ENCODE measurements around the gene CACNA1B.
"Not testable (repeated sequence)": the region's sequence is repeated elsewhere in the genome, so short reads cannot be mapped to it uniquely, and the experiment has no call there.

The CACNA1B gene

DNA sequence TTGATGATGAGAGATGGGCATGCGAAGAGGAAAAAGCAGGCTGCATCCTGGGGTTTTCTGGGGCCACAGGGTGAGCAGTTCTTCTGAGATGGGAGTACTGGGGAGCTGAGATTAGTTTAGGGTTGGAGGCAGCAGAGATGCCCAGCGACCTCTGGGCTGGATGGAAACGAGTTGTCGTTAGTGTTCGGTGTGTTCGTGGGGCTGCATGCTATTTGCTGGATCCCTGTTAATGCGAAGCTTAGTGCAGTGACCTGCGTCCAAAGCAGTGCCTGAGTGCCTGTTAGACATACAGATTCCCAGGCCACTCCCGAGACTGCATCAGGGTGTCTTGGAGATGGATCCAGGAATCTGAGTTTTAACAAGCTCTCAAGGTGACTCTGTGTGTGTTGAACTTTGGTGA, 201.3 kb downstream of the CACNA1B start:
- no peak for DNase-seq

DNA sequence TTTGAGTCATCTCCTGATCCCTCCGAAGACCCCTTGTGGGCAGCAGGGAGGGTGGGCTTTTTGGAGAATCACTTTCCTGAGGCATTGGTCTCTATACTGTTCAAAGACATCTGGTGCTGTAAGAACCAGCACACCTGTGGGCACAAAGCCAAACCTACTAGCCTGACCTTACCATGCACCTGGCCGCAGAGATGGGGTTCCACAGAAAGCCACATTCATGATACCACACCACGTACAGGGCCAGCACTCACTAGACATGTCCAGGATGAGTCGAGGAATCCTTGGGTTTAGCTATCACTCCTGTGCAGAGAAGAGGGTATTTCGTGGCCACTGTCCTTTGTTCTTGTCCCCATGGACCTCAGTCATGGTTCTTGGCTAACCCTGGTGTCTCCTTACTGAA, 203.4 kb downstream of the CACNA1B start:
- DNase-seq = no peak

DNA sequence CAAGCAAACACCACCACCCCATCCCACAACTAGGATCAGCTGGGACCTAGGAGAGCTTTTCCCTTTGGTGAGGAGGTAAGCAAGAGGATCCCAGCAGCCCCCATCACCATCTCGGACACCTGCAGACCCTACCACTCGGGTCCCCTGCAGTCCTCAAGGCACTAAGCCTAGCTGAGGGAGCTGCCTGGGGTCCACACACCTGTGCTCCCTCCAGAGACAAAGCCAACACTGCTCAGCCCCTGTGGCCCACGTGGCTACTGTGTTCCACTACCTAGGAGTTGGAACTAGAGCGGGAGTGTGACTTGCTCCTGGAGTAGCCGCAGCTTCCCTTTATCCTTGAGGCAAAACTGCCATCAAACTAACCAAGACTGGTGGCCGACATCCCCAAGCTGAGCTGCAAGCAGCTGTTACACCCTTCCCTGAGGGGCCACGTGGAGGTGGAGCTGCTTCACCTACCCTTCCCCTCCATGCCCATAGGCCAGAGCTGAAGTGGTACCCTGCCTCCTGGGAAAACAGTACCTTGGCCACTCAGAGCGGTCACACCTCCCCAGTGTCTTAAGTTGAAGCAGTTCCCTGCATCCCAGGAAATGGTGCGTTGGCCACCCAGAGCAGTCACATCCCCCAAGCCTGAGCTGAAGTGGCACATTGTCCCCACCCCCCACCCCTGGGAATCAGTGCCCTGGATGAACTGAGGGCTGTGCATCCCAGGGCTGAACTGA, 205.5 kb downstream of the CACNA1B start:
- DNase-seq = no peak

DNA sequence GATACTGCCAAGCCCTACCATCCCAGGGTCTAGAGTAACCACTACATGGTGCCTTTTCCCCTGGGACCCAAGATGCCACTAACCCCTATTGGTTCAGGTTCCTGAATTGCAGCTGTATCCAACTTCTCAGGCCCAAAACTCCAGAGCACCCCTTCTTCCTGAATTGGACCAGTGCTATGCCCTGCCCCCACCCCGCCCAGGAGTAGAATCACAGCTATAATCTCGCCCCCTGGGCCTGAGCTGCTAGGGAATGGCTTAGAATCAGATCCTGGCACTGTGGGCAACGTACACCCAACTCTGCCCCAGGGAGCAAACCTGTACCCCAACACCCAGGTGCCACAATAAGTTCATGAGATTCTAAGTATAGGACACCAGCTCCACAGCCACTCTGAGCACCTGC, 206.3 kb downstream of the CACNA1B start:
- DNase-seq = no peak

DNA sequence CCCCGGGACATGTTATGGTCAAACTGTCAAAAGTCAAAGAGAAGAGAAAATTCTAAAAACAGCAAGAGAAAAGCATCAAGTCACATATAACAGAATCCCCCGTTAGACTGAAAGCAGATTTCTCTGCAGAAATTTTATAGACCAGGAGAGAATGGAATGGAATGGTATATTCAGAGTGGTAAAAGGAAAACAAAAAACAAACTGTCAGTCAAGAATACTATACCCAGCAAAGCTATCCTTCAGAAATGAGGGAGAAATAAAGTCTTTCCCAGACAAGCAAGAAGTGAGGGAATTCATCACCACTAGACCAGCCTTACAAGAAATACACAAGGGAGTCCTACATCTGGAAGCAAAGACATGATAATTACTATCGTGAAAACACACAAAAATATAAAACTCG, 208.0 kb downstream of the CACNA1B start:
- DNase-seq = no peak

DNA sequence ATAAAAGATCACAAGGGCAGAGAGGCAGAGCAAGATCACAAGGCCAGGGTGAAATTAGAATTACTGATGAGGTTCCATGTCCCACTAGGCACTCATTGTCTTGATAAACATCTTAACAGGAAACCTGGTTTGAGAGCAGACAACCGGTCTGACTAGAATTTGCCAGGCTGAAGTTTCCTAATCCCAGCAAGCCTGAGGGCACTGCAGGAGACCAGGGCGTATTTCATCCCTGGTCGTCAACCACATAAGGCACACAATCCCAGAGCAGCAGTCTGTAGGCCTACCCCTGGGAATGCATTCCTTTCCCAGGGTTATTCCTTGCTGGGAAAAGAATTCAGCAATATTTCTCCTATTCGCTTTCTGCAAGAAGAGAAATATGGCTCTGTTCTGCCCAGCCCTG, 214.5 kb downstream of the CACNA1B start:
- DNase-seq = not testable (repeated sequence)

DNA sequence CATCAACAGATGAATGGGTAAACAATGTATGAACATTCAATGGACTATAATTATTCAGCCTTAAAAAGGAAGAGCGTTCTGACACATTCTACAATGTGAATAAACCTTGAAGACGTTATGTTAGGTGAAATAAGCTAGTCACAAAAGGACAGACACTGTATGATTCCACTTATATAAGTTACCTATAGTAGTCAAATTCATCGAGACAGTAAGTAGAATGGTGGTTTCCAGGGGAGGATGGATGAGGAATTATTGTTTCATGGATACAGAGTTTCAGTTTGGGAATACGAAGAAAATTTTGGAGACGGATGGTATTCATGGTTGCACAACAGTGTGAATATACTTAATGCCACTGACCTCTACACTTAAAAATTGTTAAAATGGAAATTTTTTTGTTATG, 216.4 kb downstream of the CACNA1B start:
- no peak for DNase-seq

DNA sequence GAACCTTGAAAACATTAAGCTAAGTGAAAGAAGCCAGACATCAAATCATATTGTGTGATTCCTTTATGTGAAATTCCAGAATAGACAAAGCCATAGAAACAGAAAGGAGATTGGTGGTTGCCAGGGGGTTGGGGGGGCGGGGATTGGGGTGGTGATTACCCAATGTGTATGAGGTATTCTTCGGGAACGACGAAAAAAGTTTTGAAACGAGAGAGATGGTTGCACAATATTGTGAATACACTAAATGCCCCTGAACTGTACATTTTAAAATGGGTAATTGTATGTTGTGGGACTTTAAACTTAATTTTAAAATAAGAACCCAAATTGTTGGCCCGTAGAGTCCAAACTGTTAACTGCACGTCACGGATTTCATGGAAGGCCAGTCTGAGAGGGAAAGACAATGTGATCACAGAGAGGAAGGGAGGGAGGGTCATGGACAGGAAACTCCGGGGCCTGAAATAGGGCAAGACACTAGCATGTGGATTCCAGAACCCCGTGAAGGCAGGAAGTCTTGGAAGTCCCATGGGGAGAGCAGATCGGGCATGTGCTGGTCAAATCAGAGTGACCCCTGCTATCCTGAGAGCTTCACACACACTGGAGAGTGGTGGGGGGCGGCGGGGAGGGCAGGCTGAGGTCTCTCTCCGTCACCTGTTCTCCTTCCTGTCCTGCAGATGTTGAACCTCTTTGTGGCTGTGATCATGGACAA, 218.4 kb downstream of the CACNA1B start:
- DNase-seq = no peak

DNA sequence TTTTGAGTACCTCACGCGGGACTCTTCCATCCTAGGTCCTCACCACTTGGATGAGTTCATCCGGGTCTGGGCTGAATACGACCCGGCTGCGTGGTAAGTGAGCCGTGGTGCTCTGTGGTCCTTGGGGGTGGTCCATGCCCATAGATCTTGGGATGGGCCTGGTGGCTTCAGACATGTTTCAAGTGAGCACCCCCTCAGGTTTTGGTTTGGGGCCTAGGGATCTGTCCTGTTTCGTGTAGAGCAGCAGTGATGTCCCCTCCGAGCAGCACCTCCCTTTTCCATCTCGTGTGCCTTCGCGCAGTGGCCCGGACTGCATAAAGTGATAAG, 218.9 kb downstream of the CACNA1B start:
- no peak for DNase-seq

DNA sequence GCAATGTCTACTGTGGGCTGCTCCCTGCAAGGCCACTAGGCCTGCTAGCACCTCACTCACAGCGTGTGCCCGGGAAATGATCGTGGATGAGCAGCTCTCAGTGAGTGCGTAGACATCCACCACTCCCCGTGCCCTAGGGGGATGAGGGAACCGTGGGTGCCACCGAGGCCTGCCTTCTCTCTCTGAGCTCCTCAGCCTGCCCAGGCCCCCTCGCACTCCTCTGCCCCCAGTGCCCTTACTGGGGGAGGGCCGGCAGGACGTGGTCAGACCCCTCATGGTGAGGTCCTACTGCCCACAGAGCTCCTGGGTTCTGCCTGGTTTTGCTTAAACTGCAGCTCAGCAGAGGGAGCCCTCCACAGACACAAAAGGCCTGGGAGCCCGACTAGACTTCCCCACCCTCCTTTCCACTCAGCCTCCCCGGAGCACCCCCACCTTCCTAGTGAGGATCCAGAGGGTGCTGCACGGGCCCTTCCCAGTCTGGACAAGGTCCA, 220.0 kb downstream of the CACNA1B start:
- no peak for DNase-seq

DNA sequence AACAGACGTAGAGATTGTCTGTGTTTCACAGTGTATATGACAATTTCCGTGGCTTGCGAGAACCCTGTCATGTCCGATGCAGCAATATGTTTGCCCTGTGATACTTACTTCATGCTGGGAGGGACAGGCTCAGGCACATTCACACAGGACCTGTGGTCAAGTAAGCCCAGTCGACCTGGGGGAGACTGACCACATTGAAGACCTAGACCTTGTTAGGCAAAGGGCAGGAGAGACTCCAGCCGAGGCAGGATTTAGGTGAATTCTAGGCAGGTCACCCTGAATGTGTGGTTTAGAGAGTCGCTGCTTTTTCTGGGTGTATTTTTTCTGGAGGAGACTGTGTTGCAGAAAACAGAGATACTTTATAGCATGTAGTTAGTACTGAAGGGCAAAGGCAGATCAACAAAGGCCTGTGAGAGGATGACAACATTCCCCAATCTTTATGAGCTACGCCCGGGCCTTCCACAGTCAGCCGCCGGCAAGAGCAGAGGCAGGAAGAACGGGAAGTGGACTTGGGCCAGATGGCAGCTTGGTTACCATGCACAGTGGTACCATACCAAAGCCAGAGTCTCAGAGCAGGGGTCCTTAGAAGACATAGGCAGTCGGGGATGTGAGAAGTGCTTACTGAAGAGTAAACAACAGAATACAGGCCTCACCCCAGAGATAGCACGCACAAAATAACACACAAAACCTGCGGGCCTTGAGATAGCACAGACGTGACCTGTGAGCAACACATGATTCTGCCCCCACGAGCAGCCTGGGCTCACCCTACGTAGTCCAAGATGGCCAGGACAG, 220.7 kb downstream of the CACNA1B start:
- no peak for DNase-seq

DNA sequence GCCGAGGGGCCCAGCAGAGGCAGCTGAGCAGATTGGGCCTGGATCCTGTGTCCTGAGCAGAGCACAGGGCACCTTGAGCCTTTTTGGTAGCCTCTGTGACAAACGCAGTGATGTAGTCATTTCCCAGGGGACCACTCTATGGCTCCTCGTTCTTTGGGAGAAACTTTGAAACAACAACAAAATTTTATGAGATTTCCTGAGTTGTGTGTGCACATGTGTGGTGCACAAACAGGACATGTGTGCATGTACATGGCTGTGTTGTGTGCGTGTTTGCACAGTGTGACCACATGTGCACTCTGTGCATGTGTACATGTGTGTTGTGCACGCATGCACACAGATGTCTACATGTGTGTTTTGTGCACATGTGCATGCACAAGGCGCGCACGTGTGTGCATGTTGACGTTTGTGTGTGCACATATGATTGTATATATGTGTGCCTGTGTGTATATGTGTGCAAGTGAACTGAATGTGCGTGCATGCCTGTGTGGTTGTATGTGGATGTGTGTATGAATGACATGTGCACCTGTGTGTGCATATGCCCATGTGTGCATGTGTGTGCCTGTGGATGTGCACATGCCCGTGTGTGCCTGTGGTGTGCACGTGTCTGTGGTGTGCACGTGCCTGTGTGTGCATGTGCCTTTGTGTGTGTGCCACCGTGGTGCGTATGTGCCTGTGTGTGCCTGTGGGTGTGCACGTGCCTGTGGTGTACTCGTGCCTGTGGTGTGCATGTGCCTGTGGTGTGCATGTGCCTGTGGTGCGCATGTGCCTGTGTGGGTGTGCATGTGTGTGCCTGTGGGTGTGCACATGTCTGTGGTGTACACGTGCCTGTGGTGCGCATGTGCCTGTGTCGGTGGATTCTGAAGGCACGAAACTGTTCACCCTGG, 221.6 kb downstream of the CACNA1B start:
- no peak for DNase-seq

DNA sequence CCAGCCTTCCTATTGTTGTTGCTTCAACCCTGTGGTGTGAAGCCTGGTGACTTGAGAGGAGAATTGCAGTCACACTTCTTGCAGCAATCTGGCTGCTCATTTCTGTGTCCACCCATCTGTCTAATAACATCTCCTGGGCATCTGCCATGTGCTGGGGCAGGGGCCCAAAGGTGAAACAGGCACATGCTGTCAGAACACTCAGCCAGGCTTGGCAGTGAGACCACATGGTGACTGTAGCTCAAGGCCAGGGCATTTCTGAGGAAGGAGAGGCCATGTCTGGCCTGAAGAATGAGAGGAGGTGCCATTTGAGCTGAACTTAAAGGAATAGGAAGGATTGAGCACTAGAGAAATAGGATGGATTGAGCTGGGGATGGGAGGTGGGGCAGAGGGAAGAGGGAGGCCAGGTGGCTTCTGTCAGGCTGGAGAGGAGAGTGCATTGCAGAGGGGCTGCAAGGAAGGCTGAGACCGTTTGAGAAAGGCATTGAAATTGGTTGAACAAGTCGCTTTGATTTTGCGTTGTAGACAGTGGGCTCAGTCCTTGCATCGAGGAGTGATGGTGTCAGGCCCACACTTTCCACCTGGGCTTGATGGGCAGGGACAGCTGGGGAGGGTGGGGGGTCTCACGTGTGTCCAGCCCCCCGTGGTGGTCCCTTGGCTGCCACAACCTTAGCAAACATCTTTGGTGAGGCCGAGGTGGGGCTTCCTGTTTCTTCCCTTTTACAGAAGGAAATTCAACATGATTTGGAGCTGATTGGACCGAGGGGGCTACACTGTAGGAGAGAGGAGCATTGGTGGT, 222.4 kb downstream of the CACNA1B start:
- DNase-seq = peak; percentile 22

DNA sequence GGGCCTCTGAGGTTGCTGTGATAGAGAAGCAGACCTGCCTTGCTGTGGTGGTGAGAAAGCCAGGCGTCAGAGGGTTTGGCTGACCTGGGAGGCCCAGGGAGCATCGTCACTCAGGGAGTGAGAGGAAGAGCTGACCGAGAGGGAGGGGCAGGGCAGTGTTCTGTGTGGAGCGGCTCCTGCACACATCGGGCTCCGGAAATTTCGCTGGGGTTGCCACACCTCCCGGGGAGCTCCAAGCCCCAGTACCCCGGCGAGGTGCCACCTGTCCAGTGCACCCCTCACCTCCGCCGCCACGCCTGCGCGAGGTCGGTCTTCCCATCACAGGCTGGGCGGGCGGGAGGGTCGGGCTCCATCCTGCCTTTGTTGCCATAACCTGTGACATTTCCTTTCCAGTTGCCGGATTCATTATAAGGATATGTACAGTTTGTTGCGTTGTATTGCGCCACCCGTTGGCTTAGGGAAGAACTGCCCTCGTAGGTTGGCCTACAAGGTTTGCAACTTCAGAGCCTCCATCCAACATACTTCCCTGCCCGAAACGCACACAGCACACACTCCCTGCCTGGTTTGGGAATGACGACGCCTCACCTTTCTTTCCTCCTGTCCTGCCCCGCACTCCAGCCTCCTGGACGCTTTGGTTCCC, 223.2 kb downstream of the CACNA1B start:
- DNase-seq = no peak

DNA sequence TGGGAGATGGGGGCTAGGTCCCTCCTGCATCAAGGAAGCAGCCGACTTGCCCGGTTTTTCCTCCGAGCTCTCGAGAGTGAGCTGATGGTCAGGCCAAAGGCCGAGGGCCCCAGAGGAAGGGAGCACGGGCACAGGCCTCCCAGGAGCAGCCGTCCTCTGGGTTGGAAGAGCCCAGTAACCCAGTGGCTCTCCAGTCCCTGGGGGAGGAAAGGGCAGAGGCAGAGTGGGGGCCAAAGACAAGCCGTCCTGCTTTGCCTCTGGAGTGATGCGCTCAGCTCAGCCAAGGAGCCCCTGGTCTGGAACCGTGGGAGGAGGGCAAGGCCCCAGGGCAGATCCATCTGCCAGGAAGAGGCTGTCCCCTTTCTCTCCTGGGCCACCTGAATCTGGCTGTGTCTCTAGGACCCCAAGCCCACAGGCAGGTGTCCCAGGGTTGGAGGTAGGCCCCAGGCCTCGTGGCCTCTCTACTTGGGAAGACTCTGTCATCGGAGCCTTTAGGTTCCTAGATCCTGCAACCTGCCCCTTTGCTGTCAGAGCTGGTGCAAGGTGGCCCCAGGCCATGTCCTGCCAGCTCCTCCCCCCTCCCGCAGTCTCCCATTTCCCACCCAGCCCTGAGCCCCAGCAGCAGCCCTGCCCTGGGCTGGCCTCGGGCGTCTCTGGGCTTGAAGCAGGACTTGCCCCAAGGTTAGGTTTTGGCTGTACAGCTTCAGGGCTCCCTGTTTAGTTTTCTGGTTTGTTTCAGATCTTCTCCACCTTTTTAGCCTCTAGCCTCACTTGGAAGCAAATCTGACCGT, 224.1 kb downstream of the CACNA1B start:
- DNase-seq = no peak

DNA sequence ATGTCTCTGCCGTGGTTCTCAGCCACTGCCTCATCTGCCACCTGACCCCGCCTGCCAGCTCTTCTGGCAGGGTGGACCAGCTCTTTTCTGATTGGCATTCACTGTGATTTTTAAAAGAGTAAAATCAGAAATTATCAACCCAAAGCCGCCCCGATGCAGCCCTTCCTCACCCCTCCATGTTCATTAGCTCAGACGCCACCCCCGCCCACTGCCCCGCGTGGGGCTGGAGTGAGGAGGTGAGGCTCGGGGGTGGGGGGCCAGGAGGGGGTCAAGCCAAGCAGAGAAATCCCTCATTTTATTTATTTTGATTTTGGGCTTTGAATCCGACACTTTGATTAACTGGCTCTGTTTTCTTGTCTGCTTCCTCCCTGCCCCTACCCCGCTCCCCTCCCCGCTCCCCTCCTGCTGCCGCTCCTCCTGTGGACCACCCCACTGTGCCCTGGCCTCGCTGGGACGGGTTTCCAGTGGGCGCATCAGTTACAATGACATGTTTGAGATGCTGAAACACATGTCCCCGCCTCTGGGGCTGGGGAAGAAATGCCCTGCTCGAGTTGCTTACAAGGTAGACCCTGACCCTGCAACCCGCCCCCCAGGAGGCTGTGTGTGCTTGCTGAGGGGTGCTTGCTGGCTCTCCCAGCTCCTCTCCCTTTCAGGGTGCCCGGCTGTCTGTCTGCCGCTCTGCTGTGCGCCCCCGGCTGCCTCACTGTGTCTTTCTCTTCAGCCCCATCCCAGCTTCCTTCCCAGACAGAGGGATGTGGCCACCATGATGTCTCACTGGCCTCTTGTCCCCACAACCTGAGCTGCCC, 224.9 kb downstream of the CACNA1B start:
- no peak for DNase-seq

DNA sequence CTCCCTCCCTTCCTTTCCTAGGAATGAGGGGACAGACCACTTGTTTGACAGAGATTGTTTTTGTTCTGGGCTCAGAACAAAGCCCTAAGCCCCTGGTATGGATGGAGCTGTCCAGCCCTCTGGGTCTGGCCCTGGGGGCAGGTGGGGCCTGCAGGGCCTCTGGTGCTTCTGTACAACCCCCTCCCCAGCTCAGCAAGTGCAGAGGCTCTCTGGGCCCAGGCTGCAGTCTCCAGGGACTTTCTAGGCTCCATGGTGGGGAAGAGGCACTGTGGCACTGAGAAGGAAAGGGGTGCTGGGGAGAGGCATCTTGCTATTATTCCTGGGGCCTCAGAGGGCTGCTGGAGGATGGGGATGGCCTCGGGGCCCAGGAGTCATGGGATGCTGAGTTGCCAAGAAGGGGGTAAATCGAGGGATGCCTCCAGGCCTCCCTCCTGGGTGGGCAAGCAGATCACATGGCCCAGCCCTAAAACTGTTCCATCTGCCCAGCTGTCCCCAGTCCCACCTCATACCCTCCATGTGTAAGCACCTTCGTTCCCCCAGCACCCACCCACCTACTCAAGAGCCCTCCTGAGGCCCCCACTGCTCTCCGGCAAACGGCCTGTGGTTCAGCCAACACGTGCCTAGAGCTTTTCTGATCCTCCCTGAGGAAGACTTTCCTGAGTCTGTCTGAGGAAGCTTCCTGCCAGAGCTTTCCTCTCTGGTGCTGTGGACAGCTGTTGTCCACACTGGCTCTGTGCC, 225.7 kb downstream of the CACNA1B start:
- no peak for DNase-seq

DNA sequence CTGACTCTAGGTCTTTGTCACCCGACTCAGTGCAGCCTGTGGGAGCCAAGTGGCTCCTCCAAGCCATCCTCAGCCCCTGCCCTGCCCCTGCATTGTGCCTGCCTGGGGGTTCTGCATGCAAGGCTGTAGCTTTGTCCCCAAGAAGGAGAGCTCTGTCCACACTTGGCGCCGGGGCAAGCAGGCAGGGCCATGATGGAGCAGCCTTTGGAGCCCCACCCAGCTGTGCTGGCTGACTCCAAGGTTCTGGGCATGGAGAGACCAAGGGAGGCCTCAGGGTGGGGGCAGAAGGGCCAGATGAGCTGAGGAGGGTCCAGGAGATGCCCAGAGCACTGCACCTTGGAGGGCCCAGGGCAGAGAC, 226.2 kb downstream of the CACNA1B start:
- DNase-seq = no peak

All from NCI-H1694 (cell line).